Breast epithelium (tissue), 4 donors: ENCODE results near the gene ATP8B3. TPM values are rescaled to one million over a fixed set of nuclear protein-coding genes. Genes with fewer than 3 reads are reported as not detected.

Source experiments
- DNase-seq, 2 donors: peaks; one replicate each; pipeline ENCODE4 v3.0.0-alpha.2; 2019; ENCODE audit warnings: low spot score in 2 of 2
- H3K27ac ChIP-seq, 2 donors: fragments of 200-600 bp; sonication (generic) in 1 of 2; one replicate each; pipeline ENCODE4 v1.5.1; 2016 to 2019; ENCODE audit warnings: mild to moderate bottlenecking in 1 of 2
- H3K27me3 ChIP-seq, 2 donors: fragments of 200-600 bp; sonication (generic) in 1 of 2; one replicate each; pipeline versions ENCODE4 v1.5.1 to v1.6.0; 2017 to 2019; ENCODE audit warnings: control low read depth in 1 of 2, mild to moderate bottlenecking in 1 of 2
- H3K36me3 ChIP-seq: fragments of 200-600 bp; one replicate; pipeline ENCODE4 v1.5.1; 2019
- H3K4me1 ChIP-seq, 2 donors: fragments of 200-600 bp; sonication (generic); one replicate each; pipeline ENCODE4 v1.5.1; 2016 to 2019; ENCODE audit warnings: control low read depth in 1 of 2
- H3K4me3 ChIP-seq, 3 donors: fragments of 200-600 bp; sonication (generic); 1 replicate in 2 of 3; 2 replicates in 1 of 3; pipeline ENCODE4 v1.5.1; 2016 to 2019; ENCODE audit warnings: mild to moderate bottlenecking in 3 of 3, moderate library complexity in 2 of 3
- H3K9me3 ChIP-seq, 2 donors: fragments of 200-600 bp; sonication (generic) in 1 of 2; one replicate each; pipeline ENCODE4 v1.5.1; 2016 to 2019; ENCODE audit warnings: control low read depth in 1 of 2
- CTCF ChIP-seq, 3 donors: fragments of 450-650 bp; IDR thresholded peaks; one replicate each; pipeline ENCODE4 v1.5.1; 2016 to 2017; ENCODE audit warnings: antibody characterized with exemption in 3 of 3, mild to moderate bottlenecking in 3 of 3, moderate library complexity in 3 of 3
- POLR2A ChIP-seq: fragments of 450-650 bp; IDR thresholded peaks from one replicate; pipeline ENCODE4 v1.6.1; 2016; ENCODE audit warnings: antibody characterized with exemption, mild to moderate bottlenecking, moderate library complexity
- POLR2AphosphoS5 ChIP-seq, 3 donors: sonication (generic); formaldehyde crosslinking; IDR thresholded peaks; one replicate each; pipeline ENCODE4 v1.6.1; 2017; ENCODE audit warnings: antibody characterized with exemption in 3 of 3
- intact Hi-C: fragments of 100-400 bp; cut with DNase I; formaldehyde crosslinking; loops from one replicate; pipeline ENCODE4 v1.15.1; 2023; ENCODE audit warnings: low total_unique reads
- total RNA-seq, 3 donors: library from RNA; depleted of rRNA; stranded (reverse); fragments of >200 nt; gene quantifications; one replicate each; pipeline ENCODE4 v1.1.0, GENCODE V29; 2016

ATP8B3 gene
- total RNA-seq, 3 donors from 2014 or later: 0.66 to 1.4 (median 1.0) TPM

GRCh38 chr19:1837625-1838105, 25.6 kb upstream of the ATP8B3 start:
- intact Hi-C loops: no loop called here
- Histone ChIP-seq H3K27me3 (no peaks in the 10 kb centered on the region), H3K4me1 (peaks cover 4 to 15% of the 10 kb centered on the region in 2 donors), H3K4me3 (peak overlapping the region in 1 of 3 donors; percentile 46), H3K27ac (no peak overlapping the region), H3K36me3 (no peaks in the 10 kb centered on the region), H3K9me3 (no peaks in the 10 kb centered on the region)
- DNase-seq: no peak
- no peak for TF ChIP-seq POLR2AphosphoS5 (IDR thresholded peaks at IDR 0.05)
- TF ChIP-seq CTCF (IDR thresholded peaks at IDR 0.05): peak; percentile 51 to 60 (median 59)
- TF ChIP-seq POLR2A: no peak

- Histone ChIP-seq H3K9me3 (no peaks in the 10 kb centered on the region), H3K27me3 (no peaks in the 10 kb centered on the region), H3K36me3 (no peaks in the 10 kb centered on the region), H3K4me3 (peak overlapping the region in 1 of 3 donors; percentile 46), H3K27ac (no peak overlapping the region), H3K4me1 (peaks cover 4 to 11% of the 10 kb centered on the region in 2 donors)
- intact Hi-C loops: no loop called here
- TF ChIP-seq POLR2A: no peak
- TF ChIP-seq POLR2AphosphoS5 (IDR thresholded peaks at IDR 0.05): no peak
- no peak for TF ChIP-seq CTCF (IDR thresholded peaks at IDR 0.05)
- DNase-seq: no peak
Observed at GRCh38 chr19:1837222-1837565, 25.1 kb upstream of the ATP8B3 start.

- no peaks in the 10 kb centered on the region for H3K36me3 ChIP-seq
- no peaks in the 10 kb centered on the region for H3K9me3 ChIP-seq
- H3K4me3 ChIP-seq: no peak overlapping the region
- no peaks in the 10 kb centered on the region for H3K27me3 ChIP-seq
- intact Hi-C loops: no loop called here
- no peak overlapping the region for H3K27ac ChIP-seq
- peaks cover 4 to 8% of the 10 kb centered on the region in 2 donors for H3K4me1 ChIP-seq
- TF ChIP-seq POLR2AphosphoS5 (IDR thresholded peaks at IDR 0.05) (no peak), POLR2A (no peak), CTCF (IDR thresholded peaks at IDR 0.05) (no peak)
- no peak for DNase-seq
Observed at GRCh38 chr19:1836458-1837221, 24.6 kb upstream of the ATP8B3 start.

GRCh38 chr19:1833540-1833939, 21.5 kb upstream of the ATP8B3 start:
- H3K9me3 ChIP-seq: no peaks in the 10 kb centered on the region
- peak overlapping the region in 1 of 2 donors; percentile 14 for H3K27ac ChIP-seq
- no peak for DNase-seq
- H3K4me1 ChIP-seq: peaks cover 0 to 4% of the 10 kb centered on the region in 2 donors
- H3K27me3 ChIP-seq: no peaks in the 10 kb centered on the region
- intact Hi-C loops: no loop called here
- no peaks in the 10 kb centered on the region for H3K36me3 ChIP-seq
- no peak overlapping the region for H3K4me3 ChIP-seq
- TF ChIP-seq CTCF (IDR thresholded peaks at IDR 0.05) (no peak), POLR2AphosphoS5 (IDR thresholded peaks at IDR 0.05) (no peak), POLR2A (no peak)

- no peak for DNase-seq
- no peaks in the 10 kb centered on the region for H3K27me3 ChIP-seq
- intact Hi-C loops: no loop called here
- H3K36me3 ChIP-seq: no peaks in the 10 kb centered on the region
- H3K9me3 ChIP-seq: no peaks in the 10 kb centered on the region
- H3K4me3 ChIP-seq: no peak overlapping the region
- H3K4me1 ChIP-seq: peaks cover 0 to 4% of the 10 kb centered on the region in 2 donors
- H3K27ac ChIP-seq: no peak overlapping the region
- TF ChIP-seq POLR2AphosphoS5 (IDR thresholded peaks at IDR 0.05) (no peak), CTCF (IDR thresholded peaks at IDR 0.05) (no peak), POLR2A (no peak)
Observed at GRCh38 chr19:1832046-1832663, 20.1 kb upstream of the ATP8B3 start.
